Cardiac muscle cell (in vitro differentiated cells and primary cell): ENCODE results near the gene KIRREL3. TPM values are rescaled to one million over a fixed set of nuclear protein-coding genes. Genes with fewer than 3 reads are reported as not detected.

Experiments used
- DNase-seq, 2 donors: peaks; one replicate each; pipeline versions ENCODE4 v3.0.0 to v3.0.0-alpha.2; 2010 to 2017; ENCODE audit warnings: low read depth in 1 of 2, low spot score in 1 of 2
- H3K27ac ChIP-seq: fragments of 200-600 bp; sonication (generic); 2 replicates; pipeline ENCODE4 v1.5.1; 2016
- H3K27me3 ChIP-seq: fragments of 200-600 bp; sonication (generic); 2 replicates; pipeline ENCODE4 v1.6.0; 2016; ENCODE audit warnings: control low read depth
- H3K36me3 ChIP-seq: fragments of 200-600 bp; sonication (generic); 2 replicates; pipeline ENCODE4 v1.5.1; 2016; ENCODE audit warnings: control low read depth
- H3K4me1 ChIP-seq: fragments of 200-600 bp; sonication (generic); 2 replicates; pipeline ENCODE4 v1.8.1; 2017; ENCODE audit warnings: low read depth, mild to moderate bottlenecking, mixed run types
- H3K4me3 ChIP-seq: fragments of 200-600 bp; sonication (generic); 2 replicates; pipeline ENCODE4 v1.5.1; 2016; ENCODE audit warnings: mild to moderate bottlenecking
- H3K9me3 ChIP-seq: fragments of 200-600 bp; sonication (generic); 2 replicates; pipeline ENCODE4 v1.5.1; 2017; ENCODE audit warnings: low read depth, mild to moderate bottlenecking, control low read depth
- CTCF ChIP-seq: IDR thresholded peaks from 2 replicates; pipeline ENCODE4 v1.5.1; 2012; ENCODE audit warnings: low read depth, mild to moderate bottlenecking, low read length
- polyA plus RNA-seq: library from polyadenylated mRNA; unstranded; fragments of >200 nt; fragmentation: Nextera tagmentation; extraction: Ambion mirVana; gene quantifications from 2 replicates; pipeline ENCODE4 v1.2.1, GENCODE V29; 2016
- total RNA-seq: library from RNA; depleted of rRNA; stranded (reverse); fragments of >200 nt; gene quantifications from 2 replicates; pipeline ENCODE4 v1.2.3, GENCODE V29; 2016

Gene KIRREL3
- total and polyA plus RNA-seq, 2 experiments from 2014 or later: 0.12 to 0.89 TPM

GRCh38 chr11:126694065-126694625 is 306.4 kb downstream of the KIRREL3 start:
- H3K27me3 ChIP-seq: peaks cover 18% of the 10 kb centered on the region
- H3K4me3 ChIP-seq: no peak overlapping the region
- no peak overlapping the region for H3K27ac ChIP-seq
- no peak for TF ChIP-seq CTCF
- DNase-seq: no peak
- no peaks in the 10 kb centered on the region for H3K4me1 ChIP-seq
- H3K9me3 ChIP-seq: no peaks in the 10 kb centered on the region
- H3K36me3 ChIP-seq: no peaks in the 10 kb centered on the region

GRCh38 chr11:126687477-126687876 is 313.1 kb downstream of the KIRREL3 start:
- Histone ChIP-seq H3K36me3 (no peaks in the 10 kb centered on the region), H3K27ac (no peak overlapping the region), H3K27me3 (peaks cover 14% of the 10 kb centered on the region), H3K9me3 (no peaks in the 10 kb centered on the region), H3K4me1 (no peaks in the 10 kb centered on the region), H3K4me3 (no peak overlapping the region)
- no peak for TF ChIP-seq CTCF
- no peak for DNase-seq

- Histone ChIP-seq H3K4me1 (no peaks in the 10 kb centered on the region), H3K36me3 (no peaks in the 10 kb centered on the region), H3K27me3 (peaks cover 14% of the 10 kb centered on the region), H3K4me3 (no peak overlapping the region), H3K27ac (no peak overlapping the region), H3K9me3 (no peaks in the 10 kb centered on the region)
- no peak for DNase-seq
- no peak for TF ChIP-seq CTCF
Observed at GRCh38 chr11:126686938-126687337, 313.6 kb downstream of the KIRREL3 start.

GRCh38 chr11:126683766-126684728 is 316.5 kb downstream of the KIRREL3 start:
- H3K4me3 ChIP-seq: no peak overlapping the region
- no peak for DNase-seq

GRCh38 chr11:126682590-126682989 is 318.0 kb downstream of the KIRREL3 start:
- no peak for DNase-seq
- TF ChIP-seq CTCF: no peak

More at GRCh38 chr11:126683766-126684728, 316.5 kb downstream of the KIRREL3 start:
- Histone ChIP-seq H3K36me3 (no peaks in the 10 kb centered on the region), H3K27me3 (peaks cover 10% of the 10 kb centered on the region), H3K27ac (no peak overlapping the region), H3K4me1 (no peaks in the 10 kb centered on the region), H3K9me3 (no peaks in the 10 kb centered on the region)
- no peak for TF ChIP-seq CTCF

More at GRCh38 chr11:126682590-126682989, 318.0 kb downstream of the KIRREL3 start:
- no peaks in the 10 kb centered on the region for H3K36me3 ChIP-seq
- H3K27me3 ChIP-seq: peaks cover 7% of the 10 kb centered on the region
- no peak overlapping the region for H3K27ac ChIP-seq
- H3K4me3 ChIP-seq: no peak overlapping the region
- no peaks in the 10 kb centered on the region for H3K9me3 ChIP-seq
- H3K4me1 ChIP-seq: no peaks in the 10 kb centered on the region
